D721Med (cell line): Measurements from ENCODE around the gene ARSB.

Experiments used
- DNase-seq: peaks from one replicate; pipeline ENCODE4 v3.0.0; 2011; ENCODE audit warnings: low spot score; ENCODE audit not compliant: insufficient read length
- FAIRE-seq: peaks from 2 replicates; lab custom pipeline; 2011; peaks lifted over from hg19 to GRCh38; lab: Jason Lieb, UNC
- CTCF ChIP-seq: IDR thresholded peaks from 2 replicates; pipeline ENCODE4 v1.5.1; 2012; ENCODE audit warnings: mild to moderate bottlenecking, control low read depth; ENCODE audit not compliant: insufficient read depth; ENCODE audit errors: missing control alignments

The ARSB gene

GRCh38 chr5:78783434-78784130, 201.5 kb downstream of the ARSB start:
- DNase-seq (no peak), FAIRE-seq (no peak)

DNA sequence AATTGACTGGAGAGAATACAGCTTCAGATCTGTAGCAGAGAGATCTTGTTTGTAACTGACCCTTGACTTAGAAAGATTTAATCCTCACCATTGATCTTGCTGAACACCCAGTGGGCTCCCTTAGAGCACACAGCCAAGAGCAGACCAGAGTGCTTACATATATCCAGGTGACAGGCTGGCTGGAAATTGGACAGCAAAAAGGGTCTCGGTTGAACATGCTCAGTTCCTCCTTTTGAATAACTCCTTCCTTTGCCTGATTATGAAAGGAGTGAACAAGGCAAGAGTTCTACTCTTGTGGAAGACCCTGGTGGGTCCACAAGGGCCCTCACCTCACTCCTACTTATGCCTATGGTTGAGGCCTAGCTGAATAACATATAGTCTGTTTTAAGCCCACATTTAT, 202.4 kb downstream of the ARSB start:
- FAIRE-seq (no peak), DNase-seq (no peak)
- TF ChIP-seq CTCF = no peak

More at GRCh38 chr5:78783434-78784130, 201.5 kb downstream of the ARSB start:
- TF ChIP-seq CTCF = no peak

DNA sequence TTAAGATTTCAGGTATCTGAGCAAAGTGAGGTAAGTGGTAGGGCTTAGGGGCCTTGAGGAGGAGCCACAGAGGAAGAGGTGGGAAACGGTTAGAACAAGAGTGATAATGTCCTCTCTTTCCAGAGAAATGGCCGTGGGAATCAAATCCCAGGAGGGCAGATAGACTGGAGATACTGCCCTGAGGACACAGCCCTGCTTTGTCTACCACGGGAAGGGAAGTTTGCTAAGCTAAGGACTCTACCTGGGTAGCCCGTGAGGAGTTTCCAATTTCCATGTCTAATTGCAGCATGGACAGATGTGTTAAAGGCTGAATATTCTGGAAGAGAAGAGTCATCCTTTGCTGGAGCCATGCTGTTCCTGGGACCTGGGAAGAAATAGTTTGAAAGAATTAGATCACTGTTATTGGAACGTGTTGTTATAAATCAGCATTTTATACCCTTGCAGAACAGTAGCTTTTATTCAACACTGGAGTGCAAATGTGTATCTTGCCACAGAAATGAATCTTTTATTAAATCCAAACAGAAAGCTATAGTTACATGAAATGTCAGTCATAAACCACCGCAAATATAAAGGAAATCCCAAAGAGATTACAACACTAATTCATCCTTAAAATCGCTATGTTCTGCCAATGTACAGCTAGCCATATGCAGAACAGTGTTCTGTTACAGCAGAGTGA, 203.4 kb downstream of the ARSB start:
- FAIRE-seq (no peak), DNase-seq (no peak)
- TF ChIP-seq CTCF = no peak

DNA sequence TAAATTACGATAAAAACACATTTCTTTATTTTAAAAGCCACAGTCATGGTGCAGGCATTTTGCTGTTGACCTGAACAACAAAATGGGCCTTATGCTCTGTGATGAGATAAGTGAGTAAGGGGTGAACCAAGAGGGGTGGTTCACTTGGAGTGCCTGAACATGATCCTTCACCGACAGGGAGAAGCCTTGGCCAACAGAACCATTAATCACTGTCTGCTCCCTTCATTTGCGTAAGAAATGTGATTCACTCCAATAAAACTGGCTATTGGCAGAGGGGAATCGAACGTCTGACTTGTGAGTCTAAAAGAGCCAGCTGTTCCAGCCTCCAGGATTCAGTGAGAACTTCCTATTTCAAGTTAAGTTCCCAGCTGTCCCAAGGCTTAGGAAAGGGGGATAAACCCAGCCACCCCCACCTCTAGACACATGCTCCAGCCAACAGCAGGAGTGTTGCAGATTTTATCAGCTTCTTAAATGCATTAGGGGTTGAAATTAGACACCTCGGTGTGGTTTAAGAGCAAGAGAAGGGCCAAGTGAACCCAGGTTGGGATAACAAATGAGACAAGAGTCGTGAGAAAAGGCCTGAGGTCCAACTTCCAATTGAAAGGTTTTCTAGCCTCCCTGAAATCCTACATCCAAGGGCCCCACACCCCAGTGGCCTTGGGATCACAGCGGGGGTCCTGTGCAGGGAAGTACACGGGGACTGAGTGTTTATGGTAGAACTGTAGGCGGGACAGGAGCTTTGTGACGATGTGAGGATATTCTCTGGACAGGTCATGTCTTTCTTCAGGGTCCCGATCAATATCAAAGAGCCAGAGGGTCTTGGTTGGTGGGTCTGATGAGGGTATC, 205.1 kb downstream of the ARSB start:
- DNase-seq (no peak), FAIRE-seq (no peak)
- no peak for TF ChIP-seq CTCF

DNA sequence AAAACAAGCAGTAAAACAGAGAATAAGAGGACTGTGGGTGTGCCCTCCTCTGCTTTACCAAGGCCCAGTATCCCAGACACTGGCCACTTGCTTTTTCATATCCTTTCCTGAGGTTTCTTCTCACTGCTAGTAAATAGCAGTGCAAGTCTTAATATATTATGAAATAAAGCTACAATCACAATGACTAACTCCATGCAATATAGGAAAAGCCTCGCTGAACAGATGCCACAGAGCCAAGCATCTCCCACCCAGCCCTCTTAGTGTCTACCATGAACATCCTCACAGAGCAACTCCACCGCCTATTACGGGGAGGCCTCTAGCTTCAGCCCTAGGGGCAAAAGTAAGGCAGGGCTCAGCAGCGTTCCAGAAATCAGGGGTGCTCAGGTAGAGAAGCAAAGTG, 205.8 kb downstream of the ARSB start:
- FAIRE-seq (no peak), DNase-seq (no peak)
- TF ChIP-seq CTCF = no peak

DNA sequence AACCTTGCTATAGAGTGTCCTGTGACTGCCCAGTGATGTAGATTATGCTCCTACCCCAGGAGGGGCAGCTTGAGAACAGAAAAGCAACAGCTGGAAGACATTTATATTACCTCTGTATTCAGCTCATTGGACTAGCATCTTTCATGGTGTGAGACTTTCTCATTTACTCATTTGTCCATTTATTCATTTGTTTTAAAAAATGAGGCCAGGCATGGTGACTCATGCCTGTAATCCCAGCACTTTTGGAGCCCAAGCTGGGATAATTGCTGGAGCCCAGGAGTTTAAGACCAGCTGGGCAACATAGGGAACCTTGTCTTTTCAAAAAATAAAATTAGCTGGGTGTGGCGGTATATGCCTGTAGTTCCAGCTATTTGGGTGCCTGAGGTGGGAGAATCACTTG, 206.6 kb downstream of the ARSB start:
- no peak for DNase-seq
- FAIRE-seq = no peak
- TF ChIP-seq CTCF = no peak
